ENCODE measurements around the gene ADNP.
A peak's percentile ranks its signal among the peaks of the same experiment; 100 is the strongest.

Gene ADNP

DNA sequence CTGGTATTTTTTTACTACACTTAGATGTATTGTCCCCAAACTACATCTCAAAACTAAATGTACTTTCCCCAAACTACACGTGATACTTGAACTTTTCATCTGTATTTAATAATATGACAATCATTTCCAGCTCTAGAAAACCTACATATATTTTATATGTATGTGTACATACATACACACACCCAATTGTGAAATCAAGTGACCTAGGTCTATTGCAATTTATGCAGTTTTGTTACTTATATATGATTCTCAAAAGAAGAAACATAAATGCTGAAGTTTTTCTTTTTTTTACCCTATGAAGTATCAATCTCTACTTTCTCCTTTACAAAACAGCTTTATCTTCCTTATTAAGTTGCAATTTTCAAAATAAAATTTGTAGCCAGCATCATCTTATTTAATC is 4.7 kb downstream of the ADNP start:
- Histone ChIP-seq H3K9me3 (ENCODE audit: insufficient read depth, low read depth, low read length) (no peaks in the 10 kb centered on the region), H3K4me1 (ENCODE audit: insufficient read depth, low read length, poor library complexity, severe bottlenecking) (peaks cover 51% of the 10 kb centered on the region), H4K20me1 (ENCODE audit: insufficient read depth, low read length, poor library complexity, severe bottlenecking) (peaks cover 83% of the 10 kb centered on the region), H3K9me2 (replicated peaks; ENCODE audit: low read depth, low read length) (no peaks in the 10 kb centered on the region), H3F3A (ENCODE audit: low read depth) (no peaks in the 10 kb centered on the region), H2AFZ (ENCODE audit: low read length) (no peak overlapping the region), H3K79me2 (ENCODE audit: insufficient read depth, low read length) (peaks cover 91% of the 10 kb centered on the region), H3K9ac (ENCODE audit: low read depth, low read length, poor library complexity, severe bottlenecking) (peak overlapping the region; percentile 30), H3K4me2 (ENCODE audit: low read depth, low read length, poor library complexity, severe bottlenecking) (peak overlapping the region; percentile 97), H3K27me3 (ENCODE audit: insufficient read depth, low read length, poor library complexity, severe bottlenecking) (no peaks in the 10 kb centered on the region), H3K4me3 (ENCODE audit: low read length, poor library complexity, severe bottlenecking) (peak overlapping the region; percentile 83), H3K36me3 (ENCODE audit: insufficient read depth, low read length) (peaks cover 18% of the 10 kb centered on the region)
- no peak for TF ChIP-seq EZH2phosphoT487 (IDR thresholded peaks at IDR 0.05; ENCODE audit: borderline replicate concordance)
- TF ChIP-seq CTCF (conservative IDR thresholded peaks at IDR 0.05; ENCODE audit: low read length), result no peak

DNA sequence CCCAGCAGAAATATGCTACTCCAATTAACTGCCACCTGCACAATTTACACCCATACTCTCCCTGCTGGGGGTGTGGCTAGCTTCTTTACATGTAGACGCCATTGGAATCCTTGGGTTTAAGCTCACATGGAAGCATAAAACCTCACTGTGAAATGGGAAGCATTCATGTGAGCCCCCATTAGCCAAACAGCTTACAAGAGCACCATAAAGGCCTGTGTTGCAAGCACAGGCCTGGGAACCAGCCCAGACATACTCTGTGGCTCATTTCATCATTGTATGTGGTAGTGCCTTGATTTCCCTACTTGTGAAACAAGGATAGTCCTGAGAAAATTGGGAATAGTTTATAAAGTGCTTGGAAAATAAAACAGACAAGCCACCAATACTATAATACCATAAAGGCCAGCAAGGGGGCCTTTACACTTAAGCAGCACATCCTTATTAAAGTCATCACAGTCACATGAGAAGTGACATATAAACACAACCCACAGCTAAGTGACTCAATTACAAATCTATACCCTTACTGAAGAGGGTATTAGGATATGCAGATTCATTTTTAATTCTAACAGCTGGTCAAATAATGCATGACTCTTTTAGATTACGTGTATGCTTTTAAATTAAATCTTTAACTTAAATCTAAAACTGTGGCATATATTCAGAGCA is 6.8 kb downstream of the ADNP start:
- TF ChIP-seq EZH2phosphoT487 (IDR thresholded peaks at IDR 0.05; ENCODE audit: borderline replicate concordance) (no peak), CTCF (conservative IDR thresholded peaks at IDR 0.05; ENCODE audit: low read length) (no peak)
- Histone ChIP-seq H4K20me1 (ENCODE audit: insufficient read depth, low read length, poor library complexity, severe bottlenecking) (peaks cover 94% of the 10 kb centered on the region), H3K4me2 (ENCODE audit: low read depth, low read length, poor library complexity, severe bottlenecking) (peak overlapping the region; percentile 97)

DNA sequence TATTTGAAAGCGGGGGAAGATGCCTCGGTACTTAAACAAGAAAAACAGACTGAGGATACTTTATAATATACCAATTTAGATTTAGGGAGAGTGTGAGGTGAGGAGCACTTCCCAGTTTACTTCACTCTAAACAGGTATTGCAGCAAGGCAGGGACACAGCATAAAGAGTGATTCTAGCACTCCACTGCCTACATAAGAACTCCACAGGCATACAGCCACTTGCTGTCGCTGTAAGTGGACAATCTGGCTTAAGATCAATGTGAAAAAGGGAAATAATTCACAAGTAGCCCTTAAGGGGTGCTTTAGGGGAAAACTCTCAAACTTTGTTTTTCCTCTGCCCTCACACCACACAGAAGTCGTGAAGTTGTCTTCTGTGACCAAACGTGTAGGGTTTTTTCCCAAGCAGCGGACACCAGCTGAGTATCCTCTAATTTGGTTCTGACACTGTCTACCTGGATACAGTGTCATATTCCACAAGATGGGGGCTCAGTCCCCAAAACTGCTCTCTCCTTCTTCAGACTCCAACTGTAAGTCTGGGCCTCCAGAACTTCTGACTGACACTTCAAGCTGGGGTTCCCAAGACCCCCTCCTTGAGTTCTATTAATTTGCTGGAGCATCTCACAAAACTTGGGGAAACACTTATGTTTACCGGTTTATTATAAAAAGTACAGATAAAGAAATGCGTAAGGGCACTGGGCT is 9.3 kb downstream of the ADNP start:
- no peaks in the 10 kb centered on the region for H3K9me2 ChIP-seq (replicated peaks; ENCODE audit: low read depth, low read length)
- H2AFZ ChIP-seq (ENCODE audit: low read length), result no peak overlapping the region
- H3K4me3 ChIP-seq (ENCODE audit: low read length, poor library complexity, severe bottlenecking), result no peak overlapping the region
- no peaks in the 10 kb centered on the region for H3F3A ChIP-seq (ENCODE audit: low read depth)
- H3K36me3 ChIP-seq (ENCODE audit: insufficient read depth, low read length), result peaks cover 32% of the 10 kb centered on the region
- H3K27me3 ChIP-seq (ENCODE audit: insufficient read depth, low read length, poor library complexity, severe bottlenecking), result no peaks in the 10 kb centered on the region
- H3K4me2 ChIP-seq (ENCODE audit: low read depth, low read length, poor library complexity, severe bottlenecking), result peak overlapping the region; percentile 28
- no peaks in the 10 kb centered on the region for H3K9me3 ChIP-seq (ENCODE audit: insufficient read depth, low read depth, low read length)
- H4K20me1 ChIP-seq (ENCODE audit: insufficient read depth, low read length, poor library complexity, severe bottlenecking), result peaks cover 95% of the 10 kb centered on the region
- H3K4me1 ChIP-seq (ENCODE audit: insufficient read depth, low read length, poor library complexity, severe bottlenecking), result peaks cover 41% of the 10 kb centered on the region
- H3K9ac ChIP-seq (ENCODE audit: low read depth, low read length, poor library complexity, severe bottlenecking), result no peak overlapping the region
- TF ChIP-seq CTCF (conservative IDR thresholded peaks at IDR 0.05; ENCODE audit: low read length) (no peak), EZH2phosphoT487 (IDR thresholded peaks at IDR 0.05; ENCODE audit: borderline replicate concordance) (no peak)
- H3K79me2 ChIP-seq (ENCODE audit: insufficient read depth, low read length), result peaks cover 100% of the 10 kb centered on the region

More for the DNA sequence above, 6.8 kb downstream of the ADNP start:
- Histone ChIP-seq H3K9me3 (ENCODE audit: insufficient read depth, low read depth, low read length) (no peaks in the 10 kb centered on the region), H3K79me2 (ENCODE audit: insufficient read depth, low read length) (peaks cover 100% of the 10 kb centered on the region), H3K9me2 (replicated peaks; ENCODE audit: low read depth, low read length) (no peaks in the 10 kb centered on the region), H3F3A (ENCODE audit: low read depth) (no peaks in the 10 kb centered on the region), H3K4me3 (ENCODE audit: low read length, poor library complexity, severe bottlenecking) (peak overlapping the region; percentile 83), H2AFZ (ENCODE audit: low read length) (no peak overlapping the region), H3K4me1 (ENCODE audit: insufficient read depth, low read length, poor library complexity, severe bottlenecking) (peaks cover 54% of the 10 kb centered on the region), H3K36me3 (ENCODE audit: insufficient read depth, low read length) (peaks cover 22% of the 10 kb centered on the region), H3K27me3 (ENCODE audit: insufficient read depth, low read length, poor library complexity, severe bottlenecking) (no peaks in the 10 kb centered on the region), H3K9ac (ENCODE audit: low read depth, low read length, poor library complexity, severe bottlenecking) (no peak overlapping the region)

All from Loucy (cell line).